Kidney epithelial cell (primary cell): ENCODE measurements around the gene ANKRD22. TPM values are rescaled to one million over a fixed set of nuclear protein-coding genes. Genes with fewer than 3 reads are reported as not detected.

ENCODE experiments used
- DNase-seq: peaks from one replicate; pipeline ENCODE4 v3.0.0-alpha.2; 2010; ENCODE audit warnings: low read depth
- H3K27me3 ChIP-seq: 2 replicates; pipeline ENCODE4 v1.6.0; 2011; ENCODE audit warnings: low read length; ENCODE audit not compliant: control insufficient read depth, insufficient read depth
- H3K36me3 ChIP-seq: 2 replicates; pipeline ENCODE4 v1.5.1; 2011; ENCODE audit warnings: low read length; ENCODE audit not compliant: control insufficient read depth, insufficient read depth
- H3K4me3 ChIP-seq: 2 replicates; pipeline ENCODE4 v1.5.1; 2011; ENCODE audit warnings: low read depth, mild to moderate bottlenecking, control low read depth, low read length
- total RNA-seq: library from RNA; depleted of rRNA; stranded (reverse); fragments of >200 nt; gene quantifications from 2 replicates; pipeline ENCODE4 v1.2.3, GENCODE V29; 2015
- TF ChIP-seq, protein P1 (sequence below): IDR thresholded peaks from 2 replicates; pipeline ENCODE4 v1.5.1; 2011; ENCODE audit warnings: mild to moderate bottlenecking, moderate library complexity, low read length, control low read depth, inconsistent platforms; ENCODE audit not compliant: insufficient read depth, poor library complexity, severe bottlenecking

The ANKRD22 gene
- total RNA-seq, 1 donor from 2014 or later: 0.17 TPM

DNA sequence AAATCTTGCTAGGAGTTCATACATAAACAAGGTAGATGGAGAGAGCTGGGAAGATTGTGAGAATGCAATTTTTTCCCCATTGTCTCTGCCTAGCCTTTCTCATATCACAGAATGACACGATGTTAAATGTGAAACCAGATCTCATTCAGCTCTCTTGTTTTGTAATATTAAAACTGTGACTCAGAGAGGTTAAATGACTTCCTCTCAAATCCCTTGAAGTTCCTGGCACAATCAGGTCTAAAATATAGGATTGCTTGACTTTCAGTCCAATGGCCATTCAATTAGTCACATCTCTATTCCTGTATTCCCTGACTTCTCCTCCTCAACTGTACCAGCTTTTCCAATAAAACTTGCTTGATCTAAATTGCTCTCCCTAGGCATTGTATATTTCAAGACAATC is 3.1 kb downstream of the ANKRD22 start:
- Histone ChIP-seq H3K4me3 (no peak overlapping the region), H3K36me3 (no peaks in the 10 kb centered on the region), H3K27me3 (no peaks in the 10 kb centered on the region)
- DNase-seq: peak; percentile 51
- TF ChIP-seq, protein P1, sequence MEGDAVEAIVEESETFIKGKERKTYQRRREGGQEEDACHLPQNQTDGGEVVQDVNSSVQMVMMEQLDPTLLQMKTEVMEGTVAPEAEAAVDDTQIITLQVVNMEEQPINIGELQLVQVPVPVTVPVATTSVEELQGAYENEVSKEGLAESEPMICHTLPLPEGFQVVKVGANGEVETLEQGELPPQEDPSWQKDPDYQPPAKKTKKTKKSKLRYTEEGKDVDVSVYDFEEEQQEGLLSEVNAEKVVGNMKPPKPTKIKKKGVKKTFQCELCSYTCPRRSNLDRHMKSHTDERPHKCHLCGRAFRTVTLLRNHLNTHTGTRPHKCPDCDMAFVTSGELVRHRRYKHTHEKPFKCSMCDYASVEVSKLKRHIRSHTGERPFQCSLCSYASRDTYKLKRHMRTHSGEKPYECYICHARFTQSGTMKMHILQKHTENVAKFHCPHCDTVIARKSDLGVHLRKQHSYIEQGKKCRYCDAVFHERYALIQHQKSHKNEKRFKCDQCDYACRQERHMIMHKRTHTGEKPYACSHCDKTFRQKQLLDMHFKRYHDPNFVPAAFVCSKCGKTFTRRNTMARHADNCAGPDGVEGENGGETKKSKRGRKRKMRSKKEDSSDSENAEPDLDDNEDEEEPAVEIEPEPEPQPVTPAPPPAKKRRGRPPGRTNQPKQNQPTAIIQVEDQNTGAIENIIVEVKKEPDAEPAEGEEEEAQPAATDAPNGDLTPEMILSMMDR: no peak

DNA sequence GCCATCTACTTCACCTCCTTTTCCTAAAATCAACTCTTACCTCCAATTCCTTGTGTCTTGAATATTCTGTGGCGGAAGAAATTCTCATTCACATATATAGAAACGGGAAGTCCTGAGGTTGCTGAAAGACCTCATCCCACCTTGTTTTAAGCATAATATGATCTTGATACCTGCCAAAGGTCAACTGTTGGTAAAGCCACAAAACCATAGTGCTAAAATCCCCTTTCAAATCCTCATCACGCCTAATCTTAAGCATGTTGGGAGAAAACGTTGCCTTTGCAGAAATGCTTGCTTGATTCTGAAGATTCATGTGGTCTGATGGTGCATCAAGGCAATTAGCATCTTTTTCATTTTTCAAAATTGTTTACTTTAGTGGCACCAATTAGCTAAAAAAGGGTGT is 8.5 kb downstream of the ANKRD22 start:
- no peak for DNase-seq
- TF ChIP-seq, protein P1: no peak
- Histone ChIP-seq H3K4me3 (no peak overlapping the region), H3K36me3 (no peaks in the 10 kb centered on the region), H3K27me3 (no peaks in the 10 kb centered on the region)

DNA sequence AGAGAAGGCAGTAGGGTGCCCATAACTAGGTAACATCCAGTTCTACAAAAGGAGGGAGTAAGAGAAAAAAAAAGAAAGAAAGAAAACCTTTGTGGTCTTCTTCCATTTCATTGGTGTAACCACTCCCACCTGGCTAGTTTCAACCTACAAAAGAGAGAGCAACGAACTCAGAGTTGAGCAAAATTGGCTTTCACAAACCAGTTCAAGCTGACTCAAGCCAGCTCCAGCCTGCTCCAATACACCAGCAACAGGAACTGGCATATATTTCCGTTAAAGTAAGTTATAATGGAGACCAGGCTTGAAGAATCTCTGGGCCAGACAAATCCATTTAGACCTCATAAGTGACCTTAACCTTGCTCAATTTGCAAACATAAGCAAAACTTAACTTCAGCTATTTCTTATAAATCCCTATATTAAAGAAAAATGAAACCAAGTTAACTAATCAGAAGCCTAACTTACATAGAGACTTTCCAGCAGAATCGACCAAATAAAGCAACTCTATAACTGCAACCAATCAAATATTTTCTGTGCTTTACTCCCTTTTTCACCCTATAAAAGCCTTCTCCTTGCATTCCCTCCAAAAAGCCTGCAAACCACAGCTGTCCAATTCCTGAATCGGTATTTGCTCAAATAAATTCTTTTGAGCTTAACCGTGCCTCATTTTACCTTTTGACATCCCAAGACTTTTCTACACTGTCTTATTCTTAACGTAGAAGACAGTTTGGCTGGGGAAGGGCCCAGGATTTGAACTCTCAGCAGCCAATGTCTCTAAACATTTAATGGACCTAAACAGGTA is 10.1 kb downstream of the ANKRD22 start:
- no peaks in the 10 kb centered on the region for H3K36me3 ChIP-seq

DNA sequence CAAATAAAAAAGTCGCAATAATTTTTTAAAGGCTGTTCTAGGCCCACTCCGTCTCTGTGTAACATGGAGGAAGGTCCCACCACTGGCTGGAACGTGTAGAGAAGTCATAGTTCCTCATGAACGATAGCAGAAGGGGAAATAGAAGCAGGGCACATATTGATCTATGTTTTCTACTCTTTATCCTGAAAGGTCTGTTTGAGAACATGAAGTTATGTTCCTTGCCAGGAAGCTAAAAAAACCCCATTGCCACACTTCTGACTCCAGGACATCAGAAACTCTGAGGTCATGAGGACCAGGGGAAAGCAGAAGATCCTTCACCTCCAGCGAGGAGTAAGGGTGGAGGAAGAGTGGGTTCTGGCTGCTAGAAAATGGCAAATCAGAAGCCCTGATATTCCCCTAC is 10.8 kb downstream of the ANKRD22 start:
- Histone ChIP-seq H3K36me3 (no peaks in the 10 kb centered on the region), H3K4me3 (no peak overlapping the region), H3K27me3 (no peaks in the 10 kb centered on the region)
- no peak for DNase-seq
- TF ChIP-seq, protein P1: no peak

More for the DNA sequence above, 10.1 kb downstream of the ANKRD22 start:
- Histone ChIP-seq H3K4me3 (no peak overlapping the region), H3K27me3 (no peaks in the 10 kb centered on the region)
- no peak for DNase-seq
- TF ChIP-seq, protein P1: no peak

DNA sequence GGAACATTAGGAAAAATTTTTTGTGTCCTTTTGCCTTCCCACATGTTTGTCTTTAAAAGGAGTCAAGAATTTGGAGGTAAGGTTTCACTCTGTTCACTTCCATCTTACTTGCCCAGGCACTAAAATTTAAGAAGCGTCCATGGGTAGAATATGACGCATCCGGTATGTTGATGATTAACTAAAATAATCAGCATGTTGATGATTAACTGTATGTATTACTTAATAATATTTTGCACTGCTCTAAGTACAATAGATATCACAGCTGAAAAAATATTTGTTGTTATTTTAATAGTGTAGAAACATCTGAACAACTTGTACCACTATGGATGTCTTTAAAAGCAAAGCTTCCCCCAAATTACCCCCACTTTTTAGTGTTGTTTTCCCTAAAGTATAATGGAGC is 11.5 kb downstream of the ANKRD22 start:
- no peaks in the 10 kb centered on the region for H3K36me3 ChIP-seq
- no peak for DNase-seq
- no peak overlapping the region for H3K4me3 ChIP-seq
- no peaks in the 10 kb centered on the region for H3K27me3 ChIP-seq
- TF ChIP-seq, protein P1: no peak
